GM18868 (cell line): ENCODE results near the gene HNF4A.

Source experiments
- ATAC-seq: cut with Tn5 transposase; IDR thresholded peaks from one replicate; pipeline ENCODE4 v1.9.1; 2021; ENCODE audit warnings: mild to moderate bottlenecking, moderate library complexity; ENCODE audit not compliant: unreplicated experiment

Gene HNF4A

GRCh38 chr20:44392088-44392775 lies 36.7 kb downstream of the HNF4A start:
- ATAC-seq = no peak

GRCh38 chr20:44392776-44393607 lies 37.5 kb downstream of the HNF4A start:
- ATAC-seq = no peak

- ATAC-seq = no peak
Observed at GRCh38 chr20:44393608-44394451, 38.3 kb downstream of the HNF4A start.

GRCh38 chr20:44394452-44394701 lies 38.9 kb downstream of the HNF4A start:
- no peak for ATAC-seq

GRCh38 chr20:44394702-44395460 lies 39.4 kb downstream of the HNF4A start:
- ATAC-seq = no peak

- no peak for ATAC-seq
Observed at GRCh38 chr20:44395461-44396340, 40.2 kb downstream of the HNF4A start.

- no peak for ATAC-seq
Observed at GRCh38 chr20:44396369-44397130, 41.1 kb downstream of the HNF4A start.

- ATAC-seq = no peak
Observed at GRCh38 chr20:44398335-44398734, 42.8 kb downstream of the HNF4A start.

- ATAC-seq = no peak
Observed at GRCh38 chr20:44399446-44399845, 43.9 kb downstream of the HNF4A start.

GRCh38 chr20:44400671-44400969 lies 45.1 kb downstream of the HNF4A start:
- no peak for ATAC-seq

GRCh38 chr20:44400970-44401769 lies 45.7 kb downstream of the HNF4A start:
- no peak for ATAC-seq

GRCh38 chr20:44401770-44402390 lies 46.4 kb downstream of the HNF4A start:
- ATAC-seq = no peak

- no peak for ATAC-seq
Observed at GRCh38 chr20:44402391-44403193, 47.1 kb downstream of the HNF4A start.

- ATAC-seq = no peak
Observed at GRCh38 chr20:44403194-44404112, 48.0 kb downstream of the HNF4A start.

- ATAC-seq = no peak
Observed at GRCh38 chr20:44404204-44405181, 49.0 kb downstream of the HNF4A start.
